Measurements from ENCODE around the gene PRKRIP1.
A peak's percentile ranks its signal among the peaks of the same experiment; 100 is the strongest.
"Not testable (repeated sequence)": the region's sequence is repeated elsewhere in the genome, so short reads cannot be mapped to it uniquely, and the experiment has no call there.

Gene PRKRIP1

GRCh38 chr7:102404005-102404861 is 8.1 kb downstream of the PRKRIP1 start:
- DNase-seq = no peak

DNA sequence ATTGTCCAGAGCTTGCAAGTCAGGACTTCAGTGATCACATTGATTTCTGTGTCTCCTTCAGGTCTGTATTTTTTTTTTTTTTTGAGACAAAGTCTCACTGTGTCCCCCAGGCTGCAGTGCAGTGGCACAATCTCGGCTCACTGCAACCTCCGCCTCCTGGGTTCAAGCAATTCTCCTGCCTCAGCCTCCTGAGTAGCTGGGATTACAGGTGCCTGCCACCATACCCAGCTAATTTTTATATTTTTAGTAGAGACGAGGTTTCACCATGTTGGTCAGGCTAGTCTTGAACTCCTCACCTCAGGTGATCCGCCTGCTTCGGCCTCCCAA is 8.7 kb downstream of the PRKRIP1 start:
- not testable (repeated sequence) for DNase-seq

- DNase-seq = no peak
Observed at GRCh38 chr7:102407910-102408309, 11.7 kb downstream of the PRKRIP1 start.

- DNase-seq = not testable (repeated sequence)
Observed at GRCh38 chr7:102408530-102408929, 12.4 kb downstream of the PRKRIP1 start.

DNA sequence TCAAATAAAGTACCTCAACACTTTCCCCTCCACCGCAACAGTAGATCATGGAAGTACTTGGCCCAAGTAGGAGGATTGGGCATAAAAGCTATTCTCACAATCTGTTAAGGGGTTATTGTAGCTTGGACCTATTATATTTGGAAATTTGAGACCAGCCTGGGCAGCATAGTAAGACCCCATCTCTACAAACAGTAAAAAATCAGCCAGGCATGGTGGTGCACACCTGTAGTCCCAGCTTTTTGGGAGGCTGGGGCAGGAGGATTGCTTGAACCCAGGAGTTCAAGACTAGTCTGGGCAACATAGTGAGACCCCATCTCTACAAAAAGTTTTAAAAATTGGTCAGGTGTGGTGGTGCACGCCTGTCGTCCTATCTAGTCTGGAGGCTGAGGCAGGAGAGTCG is 13.2 kb downstream of the PRKRIP1 start:
- DNase-seq = no peak

- DNase-seq = no peak
Observed at GRCh38 chr7:102410123-102410522, 14.0 kb downstream of the PRKRIP1 start.

DNA sequence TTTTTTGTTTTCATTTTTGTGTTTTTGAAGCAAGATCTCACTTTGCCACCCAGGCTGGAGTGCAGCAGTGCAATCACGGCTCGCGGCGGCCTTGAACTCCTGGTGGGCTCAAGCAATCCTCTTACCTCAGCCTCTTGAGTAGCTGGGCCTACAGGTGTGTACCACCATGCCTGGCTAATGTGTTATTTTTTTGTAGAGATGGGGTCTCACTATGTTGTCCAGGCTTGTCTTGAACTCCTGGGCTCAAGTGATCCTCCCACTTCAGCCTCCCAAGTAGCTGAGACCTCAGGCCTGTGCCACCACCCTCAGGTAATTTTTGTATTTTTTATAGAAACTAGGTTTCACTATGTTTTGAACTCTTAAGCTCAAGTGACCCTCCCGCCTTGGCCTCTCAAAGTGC is 14.8 kb downstream of the PRKRIP1 start:
- DNase-seq = no peak

- no peak for DNase-seq
Observed at GRCh38 chr7:102412548-102412947, 16.4 kb downstream of the PRKRIP1 start.

- no peak for DNase-seq
Observed at GRCh38 chr7:102413091-102413490, 16.9 kb downstream of the PRKRIP1 start.

- no peak for DNase-seq
Observed at GRCh38 chr7:102413611-102414010, 17.4 kb downstream of the PRKRIP1 start.

GRCh38 chr7:102415685-102416225 is 19.6 kb downstream of the PRKRIP1 start:
- DNase-seq = peak; percentile 84

- no peak for DNase-seq
Observed at GRCh38 chr7:102416406-102416805, 20.2 kb downstream of the PRKRIP1 start.

DNA sequence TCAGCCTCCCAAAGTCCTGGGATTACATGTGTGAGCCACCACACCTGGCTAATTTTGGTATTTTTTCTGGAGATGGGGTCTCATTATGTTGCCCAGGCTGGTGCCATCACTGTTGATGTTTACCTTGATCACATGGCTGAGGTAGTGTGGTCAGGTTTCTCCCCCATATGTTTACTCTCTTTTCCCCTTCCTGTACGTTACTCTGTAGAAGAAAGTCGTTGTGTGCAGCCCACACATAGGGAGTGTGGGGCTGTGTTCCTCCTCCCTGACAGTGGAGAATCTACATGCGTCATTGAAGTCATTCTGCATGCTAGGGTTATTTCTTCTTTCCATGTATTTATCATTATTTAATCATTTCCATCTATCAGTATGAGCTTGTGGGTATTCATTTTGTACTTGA is 20.9 kb downstream of the PRKRIP1 start:
- no peak for DNase-seq

GRCh38 chr7:102418592-102418991 is 22.4 kb downstream of the PRKRIP1 start:
- no peak for DNase-seq

GRCh38 chr7:102421706-102422240 is 25.6 kb downstream of the PRKRIP1 start:
- no peak for DNase-seq

- DNase-seq = no peak
Observed at GRCh38 chr7:102424129-102424551, 28.0 kb downstream of the PRKRIP1 start.

- no peak for DNase-seq
Observed at GRCh38 chr7:102424787-102425218, 28.6 kb downstream of the PRKRIP1 start.

- peak; percentile 89 for DNase-seq
Observed at GRCh38 chr7:102425639-102426267, 29.6 kb downstream of the PRKRIP1 start.

- DNase-seq = peak; percentile 83
Observed at GRCh38 chr7:102426268-102427018, 30.3 kb downstream of the PRKRIP1 start.

DNA sequence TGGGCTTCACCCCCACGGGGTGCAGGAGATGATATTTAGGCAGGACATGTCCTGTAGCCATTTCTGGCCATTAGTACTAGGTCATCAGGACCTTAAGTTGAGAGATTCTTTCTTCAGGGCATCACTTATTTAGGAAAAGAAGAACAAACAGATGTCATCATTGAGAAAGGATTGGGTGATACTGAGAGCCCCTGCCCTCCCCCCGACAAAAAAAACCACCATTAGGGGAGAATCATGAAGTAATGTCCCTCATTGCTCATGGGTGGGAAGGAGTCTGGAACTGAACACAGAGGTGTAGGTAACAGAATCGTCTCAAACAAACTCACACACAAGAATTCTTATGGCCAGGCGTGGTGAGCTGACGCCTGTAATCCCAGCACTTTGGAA is 30.8 kb downstream of the PRKRIP1 start:
- no peak for DNase-seq

DNA sequence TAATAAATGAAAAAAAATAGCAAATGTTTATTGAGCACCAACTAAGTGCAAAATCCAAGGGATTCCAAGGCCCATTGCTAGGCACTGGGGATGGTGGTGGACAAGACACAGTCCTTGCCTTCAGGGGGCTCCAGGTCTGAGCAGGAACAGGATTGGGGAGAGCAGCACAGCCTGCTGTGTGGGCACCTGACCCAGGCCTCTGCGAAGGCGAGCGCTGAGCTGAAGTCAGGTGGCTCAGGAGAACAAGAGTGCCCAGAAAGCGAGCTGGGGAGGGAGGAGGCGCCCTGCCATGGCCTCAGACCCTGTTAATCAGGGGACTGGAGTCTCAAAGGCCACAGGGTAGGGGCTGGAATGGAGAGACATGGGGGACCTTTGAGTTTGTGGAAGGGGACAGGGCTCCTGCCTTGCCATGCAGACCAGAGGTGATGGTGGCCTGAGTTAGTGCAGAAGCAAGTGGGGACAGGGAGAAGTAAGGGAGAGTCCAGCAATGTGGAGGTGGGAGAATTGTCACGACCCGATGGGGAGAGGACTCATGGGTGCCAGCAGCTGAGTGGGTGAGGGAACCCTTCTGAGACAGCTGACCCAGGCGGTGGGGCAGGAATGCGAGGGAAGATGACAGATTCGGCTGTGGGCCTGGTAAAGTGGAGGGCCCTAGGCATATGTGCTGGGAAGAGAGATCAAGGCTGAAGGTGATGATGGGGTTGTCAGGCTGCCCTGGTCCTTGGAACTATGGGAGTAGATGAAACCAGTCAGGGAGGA is 33.2 kb downstream of the PRKRIP1 start:
- DNase-seq = no peak

- peak; percentile 71 for DNase-seq
Observed at GRCh38 chr7:102431617-102432298, 35.6 kb downstream of the PRKRIP1 start.
